ENCODE results near the gene BACH2. TPM values are rescaled to one million over a fixed set of nuclear protein-coding genes. Genes with fewer than 3 reads are reported as not detected.
"Not testable (repeated sequence)": the region's sequence is repeated elsewhere in the genome, so short reads cannot be mapped to it uniquely, and the experiment has no call there.

Gene BACH2
- total RNA-seq, 2 donors from 2014 or later: 5.2 to 5.7 TPM

- H3K9me3 ChIP-seq: no peaks in the 10 kb centered on the region
- H3K4me3 ChIP-seq: no peak overlapping the region
- WGBS: 43% methylated on average over 8 of the region's 8 CpGs
- no peak for DNase-seq (ENCODE audit: low spot score)
- TF ChIP-seq POLR2A (IDR thresholded peaks at IDR 0.05): no peak
- TF ChIP-seq, protein P1, sequence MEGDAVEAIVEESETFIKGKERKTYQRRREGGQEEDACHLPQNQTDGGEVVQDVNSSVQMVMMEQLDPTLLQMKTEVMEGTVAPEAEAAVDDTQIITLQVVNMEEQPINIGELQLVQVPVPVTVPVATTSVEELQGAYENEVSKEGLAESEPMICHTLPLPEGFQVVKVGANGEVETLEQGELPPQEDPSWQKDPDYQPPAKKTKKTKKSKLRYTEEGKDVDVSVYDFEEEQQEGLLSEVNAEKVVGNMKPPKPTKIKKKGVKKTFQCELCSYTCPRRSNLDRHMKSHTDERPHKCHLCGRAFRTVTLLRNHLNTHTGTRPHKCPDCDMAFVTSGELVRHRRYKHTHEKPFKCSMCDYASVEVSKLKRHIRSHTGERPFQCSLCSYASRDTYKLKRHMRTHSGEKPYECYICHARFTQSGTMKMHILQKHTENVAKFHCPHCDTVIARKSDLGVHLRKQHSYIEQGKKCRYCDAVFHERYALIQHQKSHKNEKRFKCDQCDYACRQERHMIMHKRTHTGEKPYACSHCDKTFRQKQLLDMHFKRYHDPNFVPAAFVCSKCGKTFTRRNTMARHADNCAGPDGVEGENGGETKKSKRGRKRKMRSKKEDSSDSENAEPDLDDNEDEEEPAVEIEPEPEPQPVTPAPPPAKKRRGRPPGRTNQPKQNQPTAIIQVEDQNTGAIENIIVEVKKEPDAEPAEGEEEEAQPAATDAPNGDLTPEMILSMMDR (IDR thresholded peaks at IDR 0.05): no peak
- no peak for TF ChIP-seq POLR2AphosphoS5 (IDR thresholded peaks at IDR 0.05)
- H3K27me3 ChIP-seq (replicated peaks; ENCODE audit: insufficient read depth): no peaks in the 10 kb centered on the region
- intact Hi-C loops (cut with DNase I): no loop called here
- H3K36me3 ChIP-seq: no peaks in the 10 kb centered on the region
- H3K4me1 ChIP-seq (replicated peaks): no peaks in the 10 kb centered on the region
- no peak overlapping the region for H3K27ac ChIP-seq
Observed at GRCh38 chr6:89895276-89895874, 401.3 kb downstream of the BACH2 start.

- Histone ChIP-seq H3K36me3 (no peaks in the 10 kb centered on the region), H3K9me3 (no peaks in the 10 kb centered on the region), H3K4me3 (no peak within 1 kb of the TSS), H3K27ac (no peak within 1 kb of the TSS), H3K27me3 (replicated peaks; ENCODE audit: insufficient read depth) (no peaks in the 10 kb centered on the region), H3K4me1 (replicated peaks) (no peaks in the 10 kb centered on the region)
- no peak for DNase-seq (ENCODE audit: low spot score)
- TF ChIP-seq POLR2AphosphoS5 (IDR thresholded peaks at IDR 0.05): no peak
- TF ChIP-seq, protein P1 (IDR thresholded peaks at IDR 0.05): no peak
- no peak for TF ChIP-seq POLR2A (IDR thresholded peaks at IDR 0.05)
- 100% methylated on average over 1 of the region's 1 CpG for WGBS
- intact Hi-C loops (cut with DNase I): no loop called here
Observed at GRCh38 chr6:89894169-89894568, 402.5 kb downstream of the BACH2 start, which contains the start of gene GJA10. Gene GJA10 (plus strand): TSS chr6:89894469. CDS start chr6:89894469, 0 bp downstream.

- H3K27me3 ChIP-seq (replicated peaks; ENCODE audit: insufficient read depth); DNase-seq (ENCODE audit: low spot score); H3K36me3 ChIP-seq; H3K4me3 ChIP-seq; H3K9me3 ChIP-seq; intact Hi-C loops (cut with DNase I); H3K27ac ChIP-seq; H3K4me1 ChIP-seq (replicated peaks): not testable (repeated sequence)
- WGBS: 88% methylated on average over 8 of the region's 8 CpGs
Observed at GRCh38 chr6:89892577-89892976, 404.1 kb downstream of the BACH2 start.

DNA sequence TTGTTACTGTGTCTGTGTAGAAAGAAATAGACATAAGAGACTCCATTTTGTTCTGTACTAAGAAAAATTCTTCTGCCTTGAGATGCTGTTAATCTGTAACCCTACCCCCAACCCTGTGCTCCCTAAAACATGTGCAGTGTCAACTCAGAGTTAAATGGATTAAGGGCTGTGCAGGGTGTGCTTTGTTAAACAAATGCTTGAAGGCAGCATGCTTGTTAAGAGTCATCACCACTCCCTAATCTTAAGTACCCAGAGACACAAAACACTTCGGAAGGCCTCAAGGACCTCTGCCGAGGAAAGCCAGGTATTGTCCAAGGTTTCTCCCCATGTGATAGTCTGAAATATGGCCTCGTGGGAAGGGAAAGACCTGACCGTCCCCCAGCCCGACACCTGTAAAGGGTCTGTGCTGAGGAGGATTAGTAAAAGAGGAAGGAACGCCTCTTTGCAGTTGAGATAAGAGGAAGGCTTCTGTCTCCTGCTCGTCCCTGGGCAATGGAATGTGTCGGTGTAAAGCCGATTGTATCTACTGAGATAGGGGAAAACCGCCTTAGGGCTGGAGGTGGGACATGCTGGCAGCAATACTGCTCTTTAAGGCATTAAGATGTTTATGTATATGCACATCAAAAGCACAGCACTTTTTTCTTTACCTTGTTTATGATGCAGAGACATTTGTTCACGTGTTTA, 405.7 kb downstream of the BACH2 start:
- H3K4me1 ChIP-seq (replicated peaks); H3K27ac ChIP-seq; H3K9me3 ChIP-seq; H3K27me3 ChIP-seq (replicated peaks; ENCODE audit: insufficient read depth); DNase-seq (ENCODE audit: low spot score); H3K4me3 ChIP-seq; H3K36me3 ChIP-seq; intact Hi-C loops (cut with DNase I): not testable (repeated sequence)
- WGBS: 2% methylated on average over 11 of the region's 11 CpGs

GRCh38 chr6:89888871-89889270, 407.8 kb downstream of the BACH2 start:
- H3K27ac ChIP-seq: no peak overlapping the region
- 68% methylated on average over 3 of the region's 3 CpGs for WGBS
- no peaks in the 10 kb centered on the region for H3K4me1 ChIP-seq (replicated peaks)
- intact Hi-C loops (cut with DNase I): no loop called here
- no peak for TF ChIP-seq POLR2AphosphoS5 (IDR thresholded peaks at IDR 0.05)
- no peak for TF ChIP-seq POLR2A (IDR thresholded peaks at IDR 0.05)
- TF ChIP-seq, protein P1 (IDR thresholded peaks at IDR 0.05): no peak
- no peaks in the 10 kb centered on the region for H3K9me3 ChIP-seq
- DNase-seq (ENCODE audit: low spot score): no peak
- no peak overlapping the region for H3K4me3 ChIP-seq
- no peaks in the 10 kb centered on the region for H3K27me3 ChIP-seq (replicated peaks; ENCODE audit: insufficient read depth)
- no peaks in the 10 kb centered on the region for H3K36me3 ChIP-seq

- WGBS: 85% methylated on average over 7 of the region's 7 CpGs
- Histone ChIP-seq H3K4me3 (no peak overlapping the region), H3K9me3 (no peaks in the 10 kb centered on the region), H3K27ac (no peak overlapping the region), H3K27me3 (replicated peaks; ENCODE audit: insufficient read depth) (no peaks in the 10 kb centered on the region), H3K4me1 (replicated peaks) (no peaks in the 10 kb centered on the region), H3K36me3 (no peaks in the 10 kb centered on the region)
- intact Hi-C loops (cut with DNase I): no loop called here
- DNase-seq (ENCODE audit: low spot score): no peak
- TF ChIP-seq POLR2A (IDR thresholded peaks at IDR 0.05) (no peak), POLR2AphosphoS5 (IDR thresholded peaks at IDR 0.05) (no peak)
- TF ChIP-seq, protein P1 (IDR thresholded peaks at IDR 0.05): no peak
Observed at GRCh38 chr6:89888138-89888514, 408.5 kb downstream of the BACH2 start.
